HG03280 (cell line): Measurements from ENCODE around the gene ZNF366.

Experiments
- ATAC-seq: cut with Tn5 transposase; IDR thresholded peaks from one replicate; pipeline ENCODE4 v1.9.1; 2021; ENCODE audit warnings: mild to moderate bottlenecking, moderate library complexity; ENCODE audit not compliant: unreplicated experiment

ZNF366 gene

GRCh38 chr5:72507231-72507906 is at the start of gene ZNF366:
Gene ZNF366 (minus strand): TSS chr5:72507410. CDS start chr5:72461496, 45,914 bp downstream.
- ATAC-seq = no peak

- ATAC-seq = peak; percentile 68
Observed at GRCh38 chr5:72556351-72557166, 49.3 kb upstream of the ZNF366 start.

GRCh38 chr5:72555871-72556270 is 48.7 kb upstream of the ZNF366 start:
- ATAC-seq = no peak

GRCh38 chr5:72554897-72555296 is 47.7 kb upstream of the ZNF366 start:
- no peak for ATAC-seq

GRCh38 chr5:72552041-72552557 is 44.9 kb upstream of the ZNF366 start:
- ATAC-seq = no peak

GRCh38 chr5:72550595-72550994 is 43.4 kb upstream of the ZNF366 start:
- ATAC-seq = no peak

- no peak for ATAC-seq
Observed at GRCh38 chr5:72543811-72544210, 36.6 kb upstream of the ZNF366 start.

GRCh38 chr5:72543365-72543764 is 36.2 kb upstream of the ZNF366 start:
- ATAC-seq = no peak

GRCh38 chr5:72542695-72543094 is 35.5 kb upstream of the ZNF366 start:
- ATAC-seq = no peak

- ATAC-seq = no peak
Observed at GRCh38 chr5:72541501-72542225, 34.5 kb upstream of the ZNF366 start.

GRCh38 chr5:72540759-72541438 is 33.7 kb upstream of the ZNF366 start:
- ATAC-seq = no peak

- ATAC-seq = no peak
Observed at GRCh38 chr5:72539726-72540125, 32.5 kb upstream of the ZNF366 start.

GRCh38 chr5:72539038-72539437 is 31.8 kb upstream of the ZNF366 start:
- ATAC-seq = no peak

GRCh38 chr5:72537166-72537565 is 30.0 kb upstream of the ZNF366 start:
- ATAC-seq = no peak

GRCh38 chr5:72531496-72532190 is 24.4 kb upstream of the ZNF366 start:
- ATAC-seq = no peak

GRCh38 chr5:72530196-72530595 is 23.0 kb upstream of the ZNF366 start:
- no peak for ATAC-seq

- no peak for ATAC-seq
Observed at GRCh38 chr5:72529383-72529782, 22.2 kb upstream of the ZNF366 start.

- no peak for ATAC-seq
Observed at GRCh38 chr5:72525816-72526215, 18.6 kb upstream of the ZNF366 start.

GRCh38 chr5:72523960-72524582 is 16.9 kb upstream of the ZNF366 start:
- peak; percentile 51 for ATAC-seq

- no peak for ATAC-seq
Observed at GRCh38 chr5:72522607-72523006, 15.4 kb upstream of the ZNF366 start.
